Vagina (tissue), 2 donors: Measurements from ENCODE around the gene NPC1L1. TPM values are rescaled to one million over a fixed set of nuclear protein-coding genes. Genes with fewer than 3 reads are reported as not detected.
"Not testable (repeated sequence)": the region's sequence is repeated elsewhere in the genome, so short reads cannot be mapped to it uniquely, and the experiment has no call there.

Experiments
- DNase-seq, 2 donors: peaks; one replicate each; pipeline ENCODE4 v3.0.0-alpha.2; 2017; ENCODE audit errors: extremely low spot score in 2 of 2
- H3K27ac ChIP-seq: fragments of 200-600 bp; sonication (generic); one replicate; pipeline ENCODE4 v1.5.1; 2019
- H3K27me3 ChIP-seq: fragments of 200-600 bp; sonication (generic); one replicate; pipeline ENCODE4 v1.5.1; 2019
- H3K36me3 ChIP-seq, 2 donors: fragments of 200-600 bp; sonication (generic); one replicate each; pipeline ENCODE4 v1.5.1; 2017 to 2019
- H3K4me1 ChIP-seq: fragments of 200-600 bp; sonication (generic); one replicate; pipeline ENCODE4 v1.5.1; 2019
- H3K4me3 ChIP-seq, 2 donors: fragments of 200-600 bp; sonication (generic); 1 replicate in 1 of 2; 2 replicates in 1 of 2; pipeline ENCODE4 v1.5.1; 2016 to 2019
- H3K9me3 ChIP-seq: fragments of 200-600 bp; sonication (generic); one replicate; pipeline ENCODE4 v1.5.1; 2019
- POLR2A ChIP-seq, 2 donors: fragments of 450-650 bp; IDR thresholded peaks; one replicate each; pipeline ENCODE4 v1.6.1; 2017; ENCODE audit warnings: antibody characterized with exemption in 2 of 2, mild to moderate bottlenecking in 2 of 2, moderate library complexity in 2 of 2
- POLR2AphosphoS5 ChIP-seq, 2 donors: sonication (generic); formaldehyde crosslinking; IDR thresholded peaks; one replicate each; pipeline ENCODE4 v1.9.0; 2017; ENCODE audit warnings: antibody characterized with exemption in 2 of 2, mild to moderate bottlenecking in 2 of 2, low read depth in 1 of 2; ENCODE audit not compliant: insufficient read depth in 1 of 2
- intact Hi-C: fragments of 100-400 bp; cut with DNase I; formaldehyde crosslinking; loops from one replicate; pipeline ENCODE4 v1.15.1; 2023
- total RNA-seq: library from RNA; depleted of rRNA; stranded (reverse); fragments of >200 nt; gene quantifications from one replicate; pipeline ENCODE4 v1.2.3, GENCODE V29; 2016
- TF ChIP-seq, protein P1 (sequence below), 3 experiments: fragments of 450-650 bp in 2 of 3; fragments of 200-600 bp in 1 of 3; sonication (generic) in 1 of 3; IDR thresholded peaks; one replicate each; pipeline ENCODE4 v1.5.1; 2017 to 2019; ENCODE audit warnings: antibody characterized with exemption in 3 of 3, mild to moderate bottlenecking in 2 of 3, moderate library complexity in 2 of 3

Gene NPC1L1
- total RNA-seq, 1 donor from 2014 or later = 0.49 TPM

DNA sequence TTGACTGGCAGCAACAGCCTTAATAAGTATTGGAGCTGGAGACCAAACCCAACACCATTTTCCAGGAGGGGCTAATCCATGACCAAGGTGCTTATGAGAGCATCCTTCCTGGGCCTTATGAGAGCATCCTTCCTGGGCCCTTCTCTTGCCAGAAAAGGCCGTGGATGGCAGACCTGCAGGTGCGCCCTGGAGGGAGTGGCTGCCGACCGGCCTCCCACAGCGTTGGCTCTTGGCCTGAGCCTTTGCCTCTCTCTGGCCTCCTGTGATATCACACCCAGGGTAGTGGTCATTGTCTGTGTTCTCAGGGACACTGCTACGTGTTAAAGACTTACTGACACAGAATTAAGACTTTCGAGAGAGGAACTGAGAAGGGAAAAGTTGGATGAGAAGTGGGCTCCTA is 28.4 kb downstream of the NPC1L1 start:
- H3K9me3 ChIP-seq = no peaks in the 10 kb centered on the region
- intact Hi-C loops = no loop called here
- no peaks in the 10 kb centered on the region for H3K36me3 ChIP-seq
- no peaks in the 10 kb centered on the region for H3K4me1 ChIP-seq
- DNase-seq = peak in 1 of 2 donors; percentile 58
- H3K27me3 ChIP-seq = no peaks in the 10 kb centered on the region
- H3K27ac ChIP-seq = no peak overlapping the region
- H3K4me3 ChIP-seq = no peak overlapping the region
- no peak for TF ChIP-seq POLR2AphosphoS5 (IDR thresholded peaks at IDR 0.05; ENCODE audit: insufficient read depth in 1 of 2, low read depth in 1 of 2)
- no peak for TF ChIP-seq POLR2A (IDR thresholded peaks at IDR 0.05)
- TF ChIP-seq, protein P1, sequence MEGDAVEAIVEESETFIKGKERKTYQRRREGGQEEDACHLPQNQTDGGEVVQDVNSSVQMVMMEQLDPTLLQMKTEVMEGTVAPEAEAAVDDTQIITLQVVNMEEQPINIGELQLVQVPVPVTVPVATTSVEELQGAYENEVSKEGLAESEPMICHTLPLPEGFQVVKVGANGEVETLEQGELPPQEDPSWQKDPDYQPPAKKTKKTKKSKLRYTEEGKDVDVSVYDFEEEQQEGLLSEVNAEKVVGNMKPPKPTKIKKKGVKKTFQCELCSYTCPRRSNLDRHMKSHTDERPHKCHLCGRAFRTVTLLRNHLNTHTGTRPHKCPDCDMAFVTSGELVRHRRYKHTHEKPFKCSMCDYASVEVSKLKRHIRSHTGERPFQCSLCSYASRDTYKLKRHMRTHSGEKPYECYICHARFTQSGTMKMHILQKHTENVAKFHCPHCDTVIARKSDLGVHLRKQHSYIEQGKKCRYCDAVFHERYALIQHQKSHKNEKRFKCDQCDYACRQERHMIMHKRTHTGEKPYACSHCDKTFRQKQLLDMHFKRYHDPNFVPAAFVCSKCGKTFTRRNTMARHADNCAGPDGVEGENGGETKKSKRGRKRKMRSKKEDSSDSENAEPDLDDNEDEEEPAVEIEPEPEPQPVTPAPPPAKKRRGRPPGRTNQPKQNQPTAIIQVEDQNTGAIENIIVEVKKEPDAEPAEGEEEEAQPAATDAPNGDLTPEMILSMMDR (IDR thresholded peaks at IDR 0.05) = no peak

DNA sequence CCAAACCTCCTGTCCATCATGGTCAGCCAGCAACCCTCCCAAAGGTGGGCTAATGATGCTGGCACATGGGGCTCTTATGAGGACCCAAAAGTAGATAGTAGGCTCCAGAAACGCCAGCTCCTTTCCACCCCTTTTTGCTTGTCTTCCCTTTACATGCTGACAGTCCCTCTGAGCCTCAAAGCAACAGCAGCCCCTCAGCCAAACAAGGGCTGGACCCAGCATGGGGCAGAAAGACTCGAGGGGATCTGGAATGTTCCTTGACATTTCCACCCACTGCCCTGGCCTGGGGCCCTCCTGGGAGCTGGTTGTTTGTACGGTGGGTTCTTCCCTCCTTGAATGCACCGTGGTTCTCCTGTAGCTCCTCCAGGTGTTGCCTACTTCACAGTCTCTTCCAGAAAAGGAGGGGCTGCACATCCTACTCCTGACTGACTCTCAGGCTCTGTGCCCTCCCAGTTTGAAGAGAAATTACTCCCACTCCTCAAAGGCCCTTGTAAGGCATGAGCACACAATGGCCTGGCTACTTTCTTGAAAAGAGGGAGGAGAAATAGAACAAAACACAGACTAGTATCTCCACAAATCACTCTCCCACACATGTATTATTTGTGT is 29.2 kb downstream of the NPC1L1 start:
- intact Hi-C loops = no loop called here
- DNase-seq = peak in 1 of 2 donors; percentile 58
- H3K27ac ChIP-seq = no peak overlapping the region
- no peaks in the 10 kb centered on the region for H3K4me1 ChIP-seq
- H3K36me3 ChIP-seq = no peaks in the 10 kb centered on the region
- H3K27me3 ChIP-seq = no peaks in the 10 kb centered on the region
- no peak overlapping the region for H3K4me3 ChIP-seq
- no peak for TF ChIP-seq POLR2A (IDR thresholded peaks at IDR 0.05)
- no peak for TF ChIP-seq POLR2AphosphoS5 (IDR thresholded peaks at IDR 0.05; ENCODE audit: insufficient read depth in 1 of 2, low read depth in 1 of 2)
- TF ChIP-seq, protein P1 (IDR thresholded peaks at IDR 0.05) = no peak
- no peaks in the 10 kb centered on the region for H3K9me3 ChIP-seq

- no peaks in the 10 kb centered on the region for H3K4me1 ChIP-seq
- DNase-seq = no peak
- no peak overlapping the region for H3K27ac ChIP-seq
- TF ChIP-seq POLR2A (IDR thresholded peaks at IDR 0.05) (no peak), POLR2AphosphoS5 (IDR thresholded peaks at IDR 0.05; ENCODE audit: insufficient read depth in 1 of 2, low read depth in 1 of 2) (no peak)
- TF ChIP-seq, protein P1 (IDR thresholded peaks at IDR 0.05) = no peak
- no peaks in the 10 kb centered on the region for H3K9me3 ChIP-seq
- H3K36me3 ChIP-seq = no peaks in the 10 kb centered on the region
- no peaks in the 10 kb centered on the region for H3K27me3 ChIP-seq
- H3K4me3 ChIP-seq = no peak overlapping the region
- intact Hi-C loops = no loop called here
Measured at GRCh38 chr7:44511236-44511635, 29.9 kb downstream of the NPC1L1 start.

GRCh38 chr7:44508328-44509030 is 32.7 kb downstream of the NPC1L1 start:
- TF ChIP-seq POLR2A (IDR thresholded peaks at IDR 0.05) (no peak), POLR2AphosphoS5 (IDR thresholded peaks at IDR 0.05; ENCODE audit: insufficient read depth in 1 of 2, low read depth in 1 of 2) (no peak)
- TF ChIP-seq, protein P1 (IDR thresholded peaks at IDR 0.05) = no peak
- Histone ChIP-seq H3K27ac (no peak overlapping the region), H3K4me1 (no peaks in the 10 kb centered on the region), H3K9me3 (no peaks in the 10 kb centered on the region), H3K27me3 (no peaks in the 10 kb centered on the region), H3K4me3 (no peak overlapping the region), H3K36me3 (no peaks in the 10 kb centered on the region)
- DNase-seq = peak in 1 of 2 donors; percentile 25
- intact Hi-C loops = no loop called here

GRCh38 chr7:44506592-44507288 is 34.4 kb downstream of the NPC1L1 start:
- H3K27ac ChIP-seq, H3K9me3 ChIP-seq, H3K4me3 ChIP-seq, H3K36me3 ChIP-seq, H3K27me3 ChIP-seq, H3K4me1 ChIP-seq, DNase-seq, intact Hi-C loops: not testable (repeated sequence)
